SHP77 treated with DMSO at 0.1 percent for 48 hours (cell line): ENCODE data around the gene SCARB1.
A peak's percentile ranks its signal among the peaks of the same experiment; 100 is the strongest.

Experiments used
- DNase-seq: peaks from one replicate; lab custom pipeline; 2025; lab: John Stamatoyannopoulos, UW

The SCARB1 gene

DNA sequence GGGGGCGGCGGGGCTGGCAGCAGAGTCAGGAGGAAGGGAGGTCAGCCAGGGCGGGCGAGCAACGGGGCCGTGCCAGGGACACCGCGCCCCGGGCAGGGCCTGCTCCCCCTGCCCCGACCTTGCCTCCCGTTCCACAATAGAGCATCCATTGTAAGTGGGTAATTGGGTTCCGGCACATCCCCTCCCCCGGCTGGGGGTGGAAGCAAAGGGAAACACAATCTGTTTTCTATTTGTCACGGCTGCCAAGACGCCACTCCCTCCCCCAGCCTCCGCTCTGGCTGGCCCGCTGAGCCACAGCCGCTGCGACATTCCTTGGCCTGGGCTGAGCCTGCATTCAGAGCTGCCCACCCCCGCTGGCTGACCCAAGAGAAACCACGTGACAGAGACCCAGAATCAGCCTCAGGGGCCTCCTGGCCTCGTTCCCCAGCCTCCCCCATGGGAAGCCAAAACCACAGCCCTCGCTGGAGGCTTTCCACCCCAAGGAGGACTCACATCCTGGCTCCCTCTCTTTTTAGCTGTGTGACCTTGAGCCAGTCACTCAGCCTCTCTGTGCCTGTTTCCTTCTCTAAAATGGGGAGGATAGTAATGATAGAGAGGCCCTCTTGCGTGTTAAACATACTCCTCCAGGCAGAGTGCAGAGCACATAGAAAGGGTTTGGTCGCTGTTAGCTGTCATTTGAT, 117.6 kb downstream of the SCARB1 start:
- DNase-seq: no peak

DNA sequence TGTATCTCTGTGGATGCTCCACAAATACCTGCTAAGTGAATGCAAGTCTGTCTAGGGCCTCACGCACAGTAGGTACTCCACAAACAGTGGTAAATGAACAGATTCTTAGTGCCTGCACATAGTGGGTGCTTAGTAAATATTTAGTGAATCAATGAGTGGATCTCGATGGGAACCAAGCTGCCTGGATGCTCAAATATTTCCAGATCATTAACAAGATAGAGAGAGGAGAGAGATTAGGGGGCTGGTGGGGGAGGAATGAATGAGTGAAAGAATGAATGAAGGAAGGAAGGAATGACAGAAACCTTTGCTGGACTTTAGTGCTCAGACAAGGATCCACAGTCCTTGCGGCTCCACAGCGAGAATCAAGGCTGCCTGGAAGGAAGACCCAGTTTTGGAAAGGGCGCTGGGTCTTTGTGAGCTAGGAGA, 118.2 kb downstream of the SCARB1 start:
- no peak for DNase-seq

DNA sequence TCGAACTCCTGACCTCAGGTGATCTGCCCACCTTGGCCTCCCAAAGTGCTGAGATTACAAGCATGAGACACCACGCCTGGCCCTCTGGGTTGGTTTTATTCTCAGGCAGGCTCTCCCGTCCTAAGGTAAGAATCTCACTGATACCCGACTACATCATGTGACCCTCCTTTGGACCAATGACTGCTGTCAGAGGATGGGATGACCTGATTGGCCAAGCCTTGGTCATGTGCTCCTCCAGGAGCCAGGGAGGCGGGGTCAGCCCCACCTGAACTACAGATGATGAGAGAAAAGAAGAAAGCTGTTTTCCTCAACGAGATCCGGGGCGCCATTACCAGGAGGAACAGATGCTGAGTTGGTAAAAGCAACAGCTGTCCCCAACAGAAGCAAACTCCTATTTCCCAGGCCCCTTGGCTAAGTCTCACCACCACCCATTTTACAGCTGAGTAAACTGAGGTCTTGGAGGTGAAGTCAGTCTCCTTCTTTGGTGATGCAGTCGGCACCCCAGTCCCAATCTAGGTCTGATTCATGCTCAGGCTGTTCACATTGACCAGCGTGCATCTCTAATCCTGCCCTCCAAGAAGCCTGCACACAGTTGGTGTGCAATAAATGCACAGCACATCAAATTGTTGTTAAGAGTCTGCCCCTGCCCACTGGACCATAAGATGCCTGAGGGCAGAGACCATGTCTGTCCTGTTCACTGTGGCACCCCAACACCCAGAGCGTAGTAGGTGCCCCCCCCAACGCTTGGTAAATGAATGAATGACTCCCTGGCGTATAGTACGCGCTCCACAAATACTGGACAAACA, 118.8 kb downstream of the SCARB1 start:
- peak; percentile 75 for DNase-seq

DNA sequence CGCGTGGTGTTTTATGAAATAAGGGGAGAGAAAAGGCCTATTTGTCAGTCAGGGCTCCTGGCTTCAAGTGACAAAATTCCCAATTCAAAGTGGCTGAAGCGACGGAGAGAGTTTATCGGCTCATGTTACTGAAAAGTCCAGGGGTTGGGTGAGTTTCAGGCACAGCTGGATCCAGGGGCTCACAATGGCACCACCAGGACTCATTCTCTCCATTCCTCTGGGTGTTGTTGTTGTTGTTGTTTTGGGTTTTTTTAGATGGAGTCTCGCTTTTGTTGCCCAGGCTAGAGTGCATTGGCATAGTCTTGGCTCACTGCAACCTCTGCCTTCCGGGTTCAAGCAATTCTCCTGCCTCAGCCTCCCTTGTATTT, 119.4 kb downstream of the SCARB1 start:
- no peak for DNase-seq

DNA sequence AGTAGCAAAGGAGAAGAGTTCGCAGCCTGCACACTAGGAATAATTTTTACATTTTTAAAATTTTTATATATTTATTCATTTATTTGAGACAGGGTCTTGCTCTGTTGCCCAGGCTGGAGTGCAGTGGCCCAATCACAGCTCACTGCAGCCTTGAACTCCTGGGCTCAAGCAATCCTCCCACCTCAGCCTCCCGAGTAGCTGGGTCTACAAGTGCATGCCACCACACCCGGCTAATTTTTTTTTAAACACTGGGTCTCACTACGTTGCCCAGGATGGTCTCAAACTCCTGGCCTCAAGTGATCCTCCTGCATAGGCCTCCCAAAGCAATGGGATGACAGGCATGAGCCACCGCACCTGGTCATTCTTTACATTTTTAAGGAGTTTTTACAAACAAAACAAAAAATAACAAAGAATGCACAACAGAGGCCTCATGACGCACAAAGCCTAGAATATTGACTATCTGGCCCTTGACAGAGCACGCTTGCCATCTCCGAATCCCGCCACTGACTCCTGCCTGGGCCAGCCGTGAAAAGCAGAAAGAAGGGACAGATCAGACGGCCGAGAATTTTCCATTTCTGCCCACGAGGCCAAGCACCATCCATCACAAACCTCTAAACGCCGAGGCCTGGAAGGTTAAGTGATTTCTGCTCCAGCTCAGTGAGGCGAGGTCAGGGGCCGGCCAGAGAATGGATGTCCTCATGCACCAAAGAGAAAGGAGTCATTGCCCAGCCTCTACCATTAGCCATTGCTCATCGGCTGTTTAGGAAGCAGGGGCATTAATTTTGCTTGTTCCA, 120.0 kb downstream of the SCARB1 start:
- no peak for DNase-seq

DNA sequence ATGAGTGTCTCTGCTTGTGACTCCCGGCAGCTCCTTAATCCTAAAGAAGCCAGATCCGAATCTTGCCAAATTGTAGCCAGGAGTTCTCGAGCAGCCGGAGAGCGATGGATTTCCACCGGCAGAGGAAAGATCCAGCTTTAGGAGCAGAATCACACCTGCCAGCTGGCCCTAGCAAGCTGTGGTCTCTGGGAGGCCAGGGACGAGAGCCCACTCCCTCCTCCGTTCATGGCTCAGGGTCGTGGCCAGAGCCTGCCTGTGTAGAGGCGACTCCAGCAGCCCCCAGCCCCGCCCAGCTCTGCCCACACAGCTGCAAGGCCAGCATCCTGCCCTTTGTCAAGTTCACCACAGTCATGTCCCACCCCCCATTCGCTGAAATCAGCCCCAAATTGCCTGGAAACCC, 121.0 kb downstream of the SCARB1 start:
- DNase-seq: no peak

DNA sequence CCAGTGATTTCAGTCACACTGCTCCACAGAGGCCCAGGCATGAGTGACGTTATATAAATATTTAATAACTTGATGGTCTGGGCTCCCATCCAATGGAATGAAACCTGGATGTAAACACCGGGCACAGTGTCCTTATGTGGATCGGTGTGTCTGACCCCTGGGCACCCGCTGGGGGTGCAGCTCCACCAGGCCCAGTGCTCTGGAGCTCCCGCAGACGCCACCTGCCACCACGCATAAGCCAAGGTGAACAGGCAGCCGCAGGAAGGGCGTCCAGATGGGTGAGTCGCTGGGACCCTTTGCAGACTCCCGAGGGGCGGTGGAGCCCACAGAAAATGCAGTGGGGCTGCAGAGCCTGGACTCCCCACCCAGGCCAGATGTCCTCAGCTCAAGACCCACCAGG, 121.6 kb downstream of the SCARB1 start:
- DNase-seq: no peak

DNA sequence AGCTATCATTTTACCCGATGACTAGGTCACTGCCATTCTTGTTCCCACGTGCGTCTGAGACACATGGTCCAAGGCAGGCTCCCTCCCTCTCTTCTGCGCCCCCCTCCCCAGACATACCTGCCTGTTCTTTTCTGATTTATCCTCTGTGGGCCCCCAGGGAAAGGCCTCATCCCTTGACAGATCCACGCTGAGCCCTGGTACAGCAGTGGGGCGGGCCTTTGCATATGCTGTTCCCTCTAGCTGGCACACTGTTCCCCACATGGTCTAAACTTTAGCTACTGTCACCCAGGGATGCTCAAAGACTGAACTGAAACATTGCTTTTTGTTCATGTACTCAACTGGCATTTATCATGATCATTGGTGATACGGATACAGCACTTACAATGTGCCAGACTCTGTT, 122.5 kb downstream of the SCARB1 start:
- no peak for DNase-seq

DNA sequence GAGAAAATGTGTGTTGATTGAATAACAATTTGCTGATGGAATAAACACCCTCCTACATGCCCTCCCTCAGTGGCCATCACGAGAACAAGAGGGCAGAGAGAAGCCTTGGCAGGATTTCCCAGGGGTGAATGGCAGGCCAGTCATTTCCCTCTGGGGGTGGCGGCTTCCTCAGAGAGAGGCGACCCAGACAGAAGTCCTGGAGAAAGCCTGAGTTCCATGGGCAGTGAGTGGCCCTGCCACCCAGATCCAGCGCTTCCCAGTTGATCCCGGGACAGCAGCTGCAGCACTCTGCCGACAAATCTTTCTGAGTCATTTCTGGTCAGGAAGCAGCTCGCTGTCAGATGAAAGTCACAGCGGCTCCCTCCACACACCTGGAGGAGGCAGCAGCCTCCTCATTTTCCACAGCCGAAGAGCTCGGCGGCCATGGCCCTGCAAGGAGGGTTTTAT, 123.0 kb downstream of the SCARB1 start:
- no peak for DNase-seq

DNA sequence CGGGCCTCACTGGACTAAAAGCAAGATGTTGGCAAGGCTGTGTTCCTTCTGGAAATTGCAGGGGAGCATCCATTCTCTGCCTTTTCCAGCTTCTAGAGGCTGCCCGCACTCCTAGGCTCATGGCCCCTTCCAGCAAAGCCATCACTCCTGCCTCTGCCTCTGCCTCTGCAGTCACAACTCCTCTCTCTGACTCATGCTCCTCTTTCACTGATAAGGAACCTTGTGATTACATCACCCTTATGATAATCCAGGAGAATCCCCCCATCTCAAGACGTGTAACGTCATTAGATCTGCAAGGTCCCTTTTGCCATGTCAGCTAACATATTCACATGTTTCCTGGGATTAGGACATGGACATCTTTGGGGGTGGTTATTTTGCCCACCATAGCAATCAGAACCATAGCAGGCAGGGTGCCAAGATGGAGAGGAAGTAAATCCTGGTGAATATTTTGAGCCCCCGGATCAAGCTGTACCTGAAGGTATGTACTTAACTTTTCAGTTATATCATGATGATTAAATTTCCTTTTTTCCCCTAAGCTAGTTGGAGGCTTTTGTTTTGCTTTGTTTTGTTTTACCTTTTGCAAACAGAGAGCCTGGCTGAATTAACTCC, 123.6 kb downstream of the SCARB1 start:
- no peak for DNase-seq

DNA sequence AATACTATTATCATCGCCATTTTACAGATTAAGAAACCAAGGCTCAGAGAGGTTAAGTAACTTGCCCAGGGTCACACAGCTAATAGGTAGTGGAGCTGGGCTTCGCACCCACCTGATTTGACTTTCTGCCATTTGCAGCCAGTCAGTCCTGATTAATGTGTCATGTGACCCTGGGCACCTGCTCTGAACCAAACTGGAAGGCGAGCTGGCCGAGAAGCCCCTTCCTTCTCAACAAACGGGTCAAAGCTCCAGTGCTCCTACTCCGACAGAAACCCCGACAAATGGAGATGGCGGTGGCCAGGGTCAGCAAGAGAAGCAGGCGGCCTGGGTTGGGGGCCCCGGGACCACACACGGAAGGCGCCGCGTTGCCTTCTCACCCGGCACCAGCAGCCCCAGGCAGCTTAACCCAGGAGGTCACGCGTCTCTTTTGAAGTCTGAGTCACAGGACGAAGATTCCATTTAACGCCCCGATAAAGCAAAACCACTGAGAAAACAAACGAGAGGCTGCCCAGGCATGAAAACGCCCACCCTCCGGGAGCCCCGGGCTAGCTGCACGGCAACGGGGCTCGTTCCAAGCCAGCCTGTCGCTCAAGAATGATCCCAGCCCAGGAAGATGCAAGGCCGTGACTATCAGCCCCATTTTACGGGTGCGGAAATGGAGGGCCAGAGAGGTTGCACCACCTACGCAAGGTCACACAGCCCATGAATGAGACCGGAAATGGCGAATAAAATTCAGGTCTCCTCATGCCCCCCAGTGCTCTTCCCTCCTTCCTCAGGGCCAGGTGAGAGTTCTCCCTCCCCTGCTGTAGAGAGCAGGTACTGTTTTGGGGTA, 124.8 kb downstream of the SCARB1 start:
- DNase-seq: no peak

DNA sequence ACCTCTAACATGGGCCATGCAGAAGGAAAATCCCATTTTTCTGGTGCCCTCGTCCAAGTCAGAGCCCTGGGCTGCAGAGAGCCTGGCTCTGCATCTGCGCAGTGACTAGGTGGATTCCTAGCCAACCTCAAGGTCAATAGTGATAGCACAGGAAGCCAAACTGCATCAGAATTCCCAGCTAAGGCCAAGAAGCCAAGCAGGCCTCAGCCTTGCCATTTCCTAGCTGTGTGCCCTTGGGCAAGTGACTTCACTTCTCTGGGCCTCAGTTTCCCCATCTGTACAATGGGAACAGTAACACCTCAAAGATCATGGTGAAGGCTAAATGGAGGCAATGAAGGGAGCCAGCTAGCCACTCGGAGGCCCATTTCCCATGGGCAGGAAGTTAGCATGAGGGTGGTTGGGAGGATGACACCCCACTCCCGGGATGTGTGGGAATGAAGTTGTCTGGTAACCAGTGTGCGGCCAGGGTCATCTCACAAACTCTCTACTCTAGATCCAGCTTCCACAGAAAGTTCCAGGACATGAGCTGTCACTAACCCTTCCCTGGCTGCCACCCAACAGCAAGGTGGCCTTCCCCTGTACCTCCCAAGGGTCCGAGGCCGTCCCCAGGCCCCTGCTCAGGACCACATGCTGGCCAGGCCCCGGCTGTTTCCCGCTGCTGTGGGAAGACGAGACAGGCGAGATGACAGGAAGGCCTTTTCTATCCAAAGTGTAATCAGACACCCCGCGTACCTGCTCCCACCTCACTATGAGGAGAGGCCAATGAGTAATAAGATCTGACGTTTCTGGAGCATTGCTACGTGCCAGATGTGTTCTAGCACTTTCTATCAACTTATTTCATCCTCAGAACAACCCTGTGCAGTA, 125.7 kb downstream of the SCARB1 start:
- DNase-seq: no peak

DNA sequence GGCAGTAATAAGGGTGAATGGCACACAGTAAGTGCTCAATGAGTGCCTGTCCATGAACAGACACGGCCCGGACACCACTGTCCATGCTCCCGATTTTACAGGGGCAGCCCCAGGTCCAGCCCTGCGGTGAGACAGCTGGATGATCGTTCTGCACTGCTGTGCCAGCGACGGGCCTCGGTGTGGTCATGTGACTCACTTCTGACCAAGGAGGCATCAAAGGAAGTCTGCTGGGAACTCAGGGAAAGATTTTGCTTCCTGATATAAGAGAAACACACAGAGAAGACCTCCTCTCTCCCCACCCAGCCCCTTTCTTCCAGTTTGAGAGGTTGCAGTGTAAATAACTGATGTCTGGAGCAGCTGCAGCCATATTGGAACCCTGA, 126.6 kb downstream of the SCARB1 start:
- DNase-seq: no peak

DNA sequence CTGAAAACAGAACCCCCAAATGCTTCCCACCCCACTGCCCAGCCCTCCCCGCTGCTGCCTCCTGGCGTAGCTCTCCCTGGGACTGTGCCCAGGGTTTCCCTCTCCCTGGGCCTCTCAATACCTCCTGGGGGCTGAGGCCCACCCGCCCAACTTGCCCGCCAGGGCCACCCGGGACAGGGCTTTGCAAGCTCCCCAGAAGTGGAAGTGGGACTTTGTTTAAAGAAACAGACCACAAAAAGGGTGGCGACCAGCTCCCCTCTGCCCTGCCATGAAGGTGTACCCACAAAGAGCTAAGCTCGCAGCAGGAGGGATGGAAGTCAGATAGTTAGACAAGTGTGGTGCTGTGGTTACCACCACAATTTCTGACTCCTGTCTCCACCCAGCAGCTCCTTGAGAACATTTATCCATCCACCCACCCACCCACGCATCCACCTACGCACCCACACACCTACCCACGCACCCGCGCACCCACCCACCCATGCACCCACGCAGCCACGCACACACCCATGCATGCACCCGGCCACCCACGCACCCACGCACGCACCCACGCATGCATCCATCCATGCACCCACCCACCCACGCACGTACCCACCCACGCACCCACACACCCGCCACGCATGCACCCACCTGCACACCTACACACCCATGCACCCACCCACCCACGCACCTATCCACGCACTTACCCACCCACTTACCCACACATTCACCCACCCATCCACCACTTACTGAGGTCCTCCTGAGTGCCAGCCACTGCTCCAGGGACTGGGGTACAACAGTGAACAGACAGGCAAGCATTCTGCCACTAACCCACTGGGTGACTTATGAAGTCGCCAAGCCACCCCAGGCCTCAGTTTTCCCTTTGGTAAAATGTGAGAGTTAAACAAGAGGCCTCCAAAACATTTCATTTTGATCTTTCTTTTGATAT, 127.3 kb downstream of the SCARB1 start:
- no peak for DNase-seq

DNA sequence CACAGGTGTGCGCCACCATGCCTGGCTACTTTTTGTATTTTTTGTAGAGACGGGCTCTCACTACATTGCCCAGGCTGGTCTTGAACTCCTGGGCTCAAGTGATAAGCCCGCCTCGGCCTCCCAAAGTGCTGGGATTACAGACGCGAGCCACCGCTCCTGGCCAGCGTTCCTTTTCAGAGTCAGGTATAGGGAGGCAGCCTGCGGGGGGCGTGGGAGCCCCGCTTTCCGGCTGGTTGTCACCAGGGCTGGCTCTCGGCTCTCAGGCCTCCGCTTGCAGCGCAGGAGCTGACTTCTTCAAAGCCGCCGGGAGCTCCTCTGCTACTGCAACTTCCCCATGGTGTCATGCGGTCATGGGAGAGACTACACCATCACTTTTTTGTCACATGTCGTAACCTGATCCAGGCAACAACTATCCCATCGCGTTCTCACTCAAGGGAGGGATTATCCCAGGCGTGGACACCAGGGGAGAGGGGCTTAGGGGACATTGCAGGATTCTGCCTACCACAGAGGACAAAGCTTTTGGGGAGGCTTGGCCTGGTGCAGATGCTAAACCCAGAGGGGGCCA, 129.4 kb downstream of the SCARB1 start:
- DNase-seq: no peak

DNA sequence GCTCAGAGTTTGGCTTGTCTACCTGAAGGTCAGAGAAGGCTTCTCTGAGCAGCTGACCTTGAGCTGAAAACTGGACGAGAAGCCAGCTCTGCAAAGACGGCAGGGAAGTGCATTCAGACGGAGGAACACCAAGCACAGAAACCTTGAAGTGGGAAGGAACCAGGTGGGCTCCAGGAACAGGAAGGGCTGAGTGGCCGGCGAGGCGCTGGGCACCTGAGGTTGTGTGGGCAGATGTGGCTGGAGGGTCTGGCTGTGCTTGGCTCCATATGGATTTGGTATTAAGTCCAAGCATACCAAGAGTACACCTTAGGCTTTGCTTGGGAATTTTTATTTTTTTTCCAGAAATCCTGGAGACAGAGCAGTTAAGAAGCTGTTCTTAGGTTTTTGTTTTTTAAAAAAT, 130.6 kb downstream of the SCARB1 start:
- DNase-seq: no peak

DNA sequence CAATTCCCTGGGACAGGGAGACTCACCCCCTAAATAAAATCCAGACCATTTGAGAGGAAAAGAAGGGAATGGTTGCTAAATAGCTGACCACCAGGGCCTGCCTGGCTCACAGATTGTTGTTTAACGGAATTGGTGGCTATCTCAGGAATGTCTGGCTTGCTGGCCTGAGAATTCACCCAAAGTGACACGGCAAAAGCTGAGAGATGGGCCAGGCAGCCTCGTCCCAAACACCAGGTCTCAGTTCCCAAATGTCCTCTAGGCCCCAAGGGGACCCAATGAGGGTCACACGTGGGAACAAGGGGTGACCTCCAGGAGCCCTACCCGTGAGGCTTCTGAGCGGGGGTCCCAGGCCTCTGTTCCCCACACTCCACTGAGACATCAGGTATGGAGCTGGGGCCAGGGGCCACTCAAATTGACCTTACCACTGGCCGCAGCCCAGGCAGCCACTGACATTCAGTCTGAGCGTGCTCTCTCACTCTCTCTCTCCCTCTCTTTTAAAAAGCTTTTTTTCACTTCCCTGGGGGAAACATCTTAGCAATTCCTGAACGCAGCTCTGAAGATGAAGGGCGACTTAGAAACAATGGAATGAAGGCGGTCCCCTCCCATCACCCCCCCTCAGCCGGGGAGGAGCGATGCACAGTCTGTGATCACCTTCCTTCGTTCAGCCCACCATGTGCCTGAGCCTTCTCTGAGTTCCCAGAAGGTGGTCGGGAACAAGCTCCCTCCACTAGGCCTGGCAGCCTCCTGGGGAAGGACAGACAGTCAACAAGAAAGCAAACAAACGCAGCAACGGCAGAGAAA, 131.2 kb downstream of the SCARB1 start:
- no peak for DNase-seq

DNA sequence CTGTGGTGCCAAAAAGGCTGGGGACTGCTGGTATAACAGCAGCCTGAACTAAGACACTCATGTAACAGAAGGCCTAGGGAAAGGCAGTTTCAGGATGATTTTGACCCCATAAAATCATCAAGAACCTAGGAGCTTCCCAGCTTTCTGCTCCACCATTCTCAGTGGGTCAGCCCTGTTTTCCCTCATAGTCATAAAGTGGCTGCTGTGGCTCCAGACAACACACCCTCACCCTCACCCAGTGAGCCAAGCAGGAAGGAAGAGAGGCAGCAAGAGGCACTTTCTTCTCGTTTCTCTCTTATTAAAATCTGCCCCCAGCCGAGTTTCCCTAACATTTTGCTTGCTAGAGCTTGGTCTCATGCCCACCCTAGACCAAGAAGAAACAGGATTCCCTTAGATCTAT, 131.8 kb downstream of the SCARB1 start:
- DNase-seq: no peak
